HG03575 (cell line): ENCODE results near the gene OGT.
"Not testable (repeated sequence)": the region's sequence is repeated elsewhere in the genome, so short reads cannot be mapped to it uniquely, and the experiment has no call there.

Experiments used
- ATAC-seq: cut with Tn5 transposase; IDR thresholded peaks from one replicate; pipeline ENCODE4 v1.9.1; 2021; ENCODE audit not compliant: unreplicated experiment, insufficient number of reproducible peaks, low FRiP score; ENCODE audit errors: extremely low read depth

Gene OGT

DNA sequence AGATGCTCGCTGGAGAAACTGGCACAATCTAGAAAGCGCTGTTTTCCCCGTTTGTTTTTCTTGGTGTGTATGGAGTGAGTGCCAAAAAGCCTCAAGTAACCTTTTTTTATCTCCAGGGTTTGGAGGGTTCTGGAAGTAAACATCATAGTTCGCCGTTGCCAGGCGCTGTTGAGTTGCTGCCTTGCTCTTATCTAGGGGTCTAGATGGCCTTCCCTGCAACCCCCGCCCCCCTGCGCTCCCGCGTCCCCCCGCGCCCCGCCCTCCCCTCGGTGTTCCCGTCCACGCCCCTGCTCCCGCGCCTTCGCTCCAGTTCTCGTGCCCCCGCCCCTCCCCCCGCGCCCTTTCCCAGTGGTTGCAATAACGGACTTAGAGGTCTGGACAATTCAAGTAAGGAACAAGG, 44.8 kb downstream of the OGT start:
- no peak for ATAC-seq

DNA sequence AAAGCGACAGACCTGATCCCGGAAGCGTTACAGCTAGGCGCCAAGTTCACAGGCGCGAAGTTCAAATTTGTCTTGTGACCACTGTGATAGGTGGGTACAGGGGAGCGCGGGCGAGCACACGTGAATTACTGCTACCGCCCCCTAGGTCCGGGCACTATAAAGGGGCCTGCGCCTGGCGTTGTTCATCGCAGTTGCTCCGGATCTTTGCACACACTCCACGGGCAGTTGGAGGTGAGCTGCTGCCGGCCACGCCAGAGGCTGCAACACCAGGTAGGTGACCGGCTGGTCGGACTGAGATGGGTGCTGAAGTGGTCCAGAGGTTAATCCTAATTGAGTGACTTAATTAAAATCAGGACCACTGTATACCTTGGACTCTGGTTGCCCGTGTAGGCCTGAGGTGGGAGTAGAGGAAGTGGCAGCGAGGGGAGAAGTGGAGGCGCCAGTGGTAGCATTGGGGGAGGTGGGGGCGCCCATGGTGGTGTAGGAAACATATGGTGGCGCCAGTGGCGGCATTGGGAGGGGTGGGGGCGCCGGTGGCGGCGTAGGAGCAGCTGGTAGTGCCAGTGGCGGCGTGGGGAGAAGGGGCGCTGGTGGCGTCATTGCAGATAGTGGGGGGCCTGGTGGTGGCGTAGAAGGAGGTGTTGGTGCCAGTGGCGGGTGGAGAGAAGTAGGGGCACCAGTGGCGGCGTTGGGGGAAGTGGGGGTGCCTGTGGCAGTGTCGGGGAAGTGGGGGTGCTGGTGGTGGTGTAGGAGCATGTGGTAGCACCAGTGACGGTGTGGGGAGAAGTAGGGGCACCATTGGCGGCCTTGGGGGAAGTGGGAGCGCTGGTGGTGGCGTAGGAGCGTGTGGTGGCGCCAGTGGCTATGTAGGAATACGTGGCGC, 45.6 kb downstream of the OGT start, which contains the start of gene GCNA:
Gene GCNA (plus strand): TSS at position 185 of the 883 bp plus-strand sequence. CDS start 2,385 bp downstream, outside the sequence.
- no peak for ATAC-seq

DNA sequence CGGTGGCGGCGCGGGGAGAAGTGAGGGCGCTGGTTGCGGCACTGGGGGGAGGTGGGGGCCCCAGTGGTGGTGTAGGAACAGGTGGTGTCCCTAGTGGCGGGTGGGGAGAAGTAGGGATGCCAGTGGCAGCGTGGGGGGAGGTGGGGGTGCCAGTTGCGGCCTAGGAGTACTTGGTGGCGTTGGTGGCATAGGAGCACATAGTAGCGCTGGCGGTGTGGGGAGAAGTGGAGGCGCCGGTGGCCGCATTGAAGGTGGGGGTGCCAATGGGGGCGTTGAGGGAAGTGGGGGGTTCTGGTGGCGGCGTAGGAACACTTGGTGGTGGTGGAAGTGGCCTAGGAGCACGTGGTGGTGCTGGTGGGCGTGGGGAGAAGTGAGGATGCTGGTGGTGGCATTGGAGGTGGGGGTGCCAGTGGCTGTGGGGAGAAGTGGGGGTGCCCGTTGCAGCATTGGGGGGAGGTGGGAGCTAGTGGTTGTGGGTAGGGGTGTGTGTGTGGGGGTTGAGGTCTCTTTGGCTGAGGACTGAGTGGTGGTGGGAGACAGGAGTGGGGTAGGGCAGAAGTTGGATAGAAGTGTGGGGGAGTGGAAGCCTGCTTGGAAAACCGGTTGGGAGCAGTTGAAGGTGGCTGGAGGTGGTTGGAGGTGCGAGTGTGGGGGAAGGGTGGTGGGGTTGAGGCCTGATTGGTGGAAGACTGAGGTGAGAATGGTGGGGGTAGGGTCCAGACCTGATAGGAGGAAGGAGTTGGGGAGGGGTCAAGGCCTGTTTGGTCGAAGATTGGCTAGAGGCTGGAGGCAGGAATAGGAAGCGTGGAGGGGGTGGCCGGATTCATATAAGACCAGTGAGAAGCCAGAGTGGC, 46.5 kb downstream of the OGT start:
- ATAC-seq = no peak

DNA sequence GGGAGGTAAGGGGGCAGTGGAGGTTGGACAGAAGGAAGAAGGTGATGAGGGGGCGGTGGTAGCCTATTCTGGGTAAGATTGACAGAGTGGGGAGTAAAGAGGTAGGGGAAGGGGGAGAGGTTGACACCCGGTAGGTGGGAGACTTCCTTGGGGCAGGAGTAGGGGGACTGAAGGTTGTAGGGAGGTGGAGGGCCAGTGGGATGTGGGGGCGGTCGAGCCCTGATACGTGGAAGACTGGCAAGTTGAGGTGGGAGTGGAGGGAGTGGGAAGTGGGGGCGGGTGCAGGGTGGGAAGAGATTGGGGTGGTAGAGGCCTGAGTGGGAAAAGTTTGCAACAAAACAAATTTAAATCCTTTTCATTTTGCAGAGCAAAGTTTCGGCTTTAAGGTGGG, 47.1 kb downstream of the OGT start:
- ATAC-seq = no peak

DNA sequence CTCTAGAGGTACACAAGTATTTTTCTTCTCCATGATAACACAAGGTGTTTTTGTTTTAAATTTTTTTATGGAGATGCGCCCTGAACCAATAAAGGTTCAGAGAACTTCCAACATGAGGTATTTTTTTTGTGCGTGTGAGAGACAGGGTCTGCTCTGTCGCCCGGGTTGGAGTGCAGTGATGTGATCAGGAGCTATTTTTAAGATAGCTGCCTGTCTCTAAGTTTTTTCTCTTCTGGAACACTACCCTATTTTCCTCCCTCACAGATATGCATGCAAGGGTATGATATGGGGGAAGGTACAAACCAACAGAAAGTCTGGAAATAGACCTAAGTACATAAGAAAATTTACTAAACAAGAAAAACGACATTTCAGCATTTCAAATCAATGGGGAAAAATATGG, 48.3 kb downstream of the OGT start:
- ATAC-seq = no peak

DNA sequence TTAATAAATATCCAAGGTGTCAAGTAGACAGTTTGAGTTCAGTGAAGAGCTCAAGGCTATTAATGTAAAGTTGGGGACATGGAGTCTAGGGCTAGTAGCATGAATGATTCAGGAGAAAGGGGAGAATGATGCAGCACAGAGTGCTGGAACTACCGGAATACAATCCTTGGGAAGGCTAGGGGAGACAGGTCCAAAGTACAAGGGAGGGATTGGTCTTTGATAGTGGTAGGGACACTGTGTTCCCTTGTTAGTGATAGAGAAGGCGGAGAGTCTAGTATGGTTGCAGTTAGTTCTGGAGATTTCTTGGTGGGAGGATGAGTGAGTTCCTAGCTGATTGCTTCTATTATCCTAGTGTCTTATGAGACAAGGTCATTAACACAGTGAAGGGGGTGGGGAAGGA, 54.0 kb downstream of the OGT start:
- no peak for ATAC-seq

DNA sequence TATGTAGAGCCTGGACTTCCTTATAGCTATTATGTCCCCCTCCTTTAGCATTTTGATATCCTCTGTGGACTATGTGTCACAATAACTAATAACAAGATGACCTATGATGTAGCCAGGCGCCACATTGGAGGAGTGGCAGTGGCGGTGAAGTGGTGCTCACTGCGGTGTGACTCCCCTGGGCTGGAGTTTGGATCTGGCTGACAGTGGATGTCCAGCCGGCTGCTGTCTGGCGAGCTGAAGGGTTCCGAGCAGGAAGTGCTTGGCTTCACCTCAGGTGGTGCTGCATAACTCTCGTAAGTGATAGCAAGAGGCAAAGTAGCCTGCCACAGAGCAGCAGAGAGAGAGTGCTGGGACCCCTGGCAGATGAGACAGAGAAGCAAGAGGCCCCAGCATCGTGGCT, 60.3 kb downstream of the OGT start:
- ATAC-seq = not testable (repeated sequence)

DNA sequence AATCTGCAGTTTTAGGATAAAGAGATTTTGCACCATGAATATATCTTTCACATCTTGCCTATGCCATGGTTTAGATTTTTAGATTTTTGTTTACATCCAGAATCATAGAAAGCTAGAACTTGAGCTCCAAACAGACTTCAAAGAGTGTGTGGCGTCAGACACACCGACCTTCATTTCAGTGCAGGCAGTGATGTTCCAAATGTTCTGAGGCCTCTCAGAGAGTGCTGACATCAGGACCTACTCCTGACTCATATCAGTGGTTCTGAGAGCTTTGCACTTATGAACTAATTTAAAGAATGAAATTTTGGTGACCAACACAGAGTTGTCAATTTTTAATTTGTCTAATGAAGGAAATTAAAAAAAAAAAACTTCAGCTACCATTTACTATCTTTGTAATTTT, 67.1 kb downstream of the OGT start:
- ATAC-seq = no peak

DNA sequence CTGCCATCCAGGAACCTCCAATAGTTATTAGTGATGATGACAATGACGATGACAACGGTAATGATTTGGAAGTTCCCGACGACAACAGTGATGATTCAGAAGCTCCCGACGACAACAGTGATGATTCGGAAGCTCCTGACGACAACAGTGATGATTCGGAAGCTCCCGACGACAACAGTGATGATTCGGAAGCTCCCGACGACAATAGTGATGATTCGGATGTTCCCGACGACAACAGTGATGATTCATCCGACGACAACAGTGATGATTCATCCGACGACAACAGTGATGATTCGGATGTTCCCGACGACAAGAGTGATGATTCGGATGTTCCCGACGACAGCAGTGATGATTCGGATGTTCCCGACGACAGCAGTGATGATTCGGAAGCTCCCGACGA, 70.7 kb downstream of the OGT start:
- ATAC-seq = no peak

DNA sequence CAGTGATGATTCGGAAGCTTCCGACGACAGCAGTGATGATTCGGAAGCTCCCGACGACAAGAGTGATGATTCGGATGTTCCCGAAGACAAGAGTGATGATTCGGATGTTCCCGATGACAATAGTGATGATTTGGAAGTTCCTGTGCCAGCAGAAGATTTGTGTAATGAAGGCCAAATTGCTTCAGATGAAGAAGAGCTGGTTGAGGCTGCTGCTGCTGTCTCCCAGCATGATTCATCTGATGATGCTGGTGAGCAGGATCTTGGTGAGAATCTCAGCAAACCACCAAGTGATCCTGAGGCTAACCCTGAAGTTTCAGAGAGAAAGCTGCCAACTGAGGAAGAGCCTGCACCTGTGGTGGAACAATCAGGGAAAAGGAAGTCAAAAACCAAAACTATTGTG, 71.2 kb downstream of the OGT start:
- ATAC-seq = no peak

DNA sequence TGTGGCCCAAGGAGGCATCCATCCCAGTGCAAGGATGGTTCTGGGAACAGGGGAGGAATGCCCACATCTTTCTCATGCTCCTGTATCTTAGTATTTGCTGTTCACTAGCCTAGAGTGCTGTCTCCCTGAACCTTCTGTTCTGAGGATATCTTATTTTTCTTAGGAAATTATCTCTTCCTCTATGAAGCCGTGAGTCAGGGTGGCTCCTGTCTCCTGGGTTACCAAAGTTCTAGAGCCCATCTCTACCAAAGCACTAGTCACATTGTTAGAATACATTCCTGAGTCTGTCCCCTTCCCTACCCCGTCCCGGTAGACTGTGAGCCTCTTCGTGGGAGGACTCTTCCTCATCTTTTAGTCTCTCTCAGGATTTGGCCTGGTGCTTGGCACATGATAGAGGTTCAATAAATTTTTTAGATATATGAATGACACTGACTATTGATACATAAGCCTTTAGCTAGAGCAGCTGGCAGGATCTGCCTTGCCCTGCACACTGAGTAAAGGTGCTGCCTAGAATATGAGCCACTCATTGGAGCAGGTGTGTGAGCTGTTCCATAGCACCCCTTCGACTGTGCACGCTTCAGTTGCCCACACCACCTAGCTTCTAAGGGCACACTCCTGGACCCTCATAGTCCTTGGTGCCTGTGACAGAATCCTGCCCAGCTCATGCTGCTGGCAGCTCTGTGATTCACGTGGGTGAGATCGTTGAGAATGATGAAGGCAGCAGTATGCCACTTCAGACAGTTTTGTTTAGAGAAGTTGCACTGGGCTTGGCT, 72.1 kb downstream of the OGT start:
- ATAC-seq = no peak

DNA sequence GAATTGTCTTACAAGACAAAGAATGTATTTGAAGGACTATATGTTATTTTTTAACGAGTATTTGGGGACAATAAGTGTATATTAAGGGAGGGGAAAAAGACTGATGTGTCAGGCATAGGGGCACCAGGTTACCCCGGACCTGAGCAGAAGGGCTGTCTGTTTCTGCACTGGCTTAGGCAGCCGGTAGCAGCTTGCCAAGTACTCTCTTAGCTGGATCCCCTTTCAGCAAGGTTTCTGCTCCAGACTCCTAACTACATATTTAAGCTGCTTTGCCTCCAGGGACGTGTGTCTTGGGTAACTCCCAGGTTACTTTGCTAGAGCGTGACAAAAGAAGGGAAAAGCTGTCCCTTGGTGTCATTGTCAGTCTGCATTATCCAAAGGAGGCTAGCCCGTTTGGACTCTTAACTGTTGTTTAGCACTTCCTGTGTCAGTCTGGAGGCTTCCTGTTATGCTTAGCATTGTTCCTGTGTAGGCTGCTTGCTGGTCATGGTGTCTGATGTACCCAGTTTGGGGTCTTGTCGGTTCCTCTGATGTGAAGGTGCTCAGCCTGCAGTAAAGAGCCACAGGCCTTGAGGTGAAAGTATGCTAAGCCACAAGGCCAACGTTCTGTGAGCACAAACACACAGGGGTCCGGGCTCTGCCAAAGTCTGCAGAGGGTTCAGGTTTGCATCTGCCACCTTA, 73.8 kb downstream of the OGT start:
- no peak for ATAC-seq

DNA sequence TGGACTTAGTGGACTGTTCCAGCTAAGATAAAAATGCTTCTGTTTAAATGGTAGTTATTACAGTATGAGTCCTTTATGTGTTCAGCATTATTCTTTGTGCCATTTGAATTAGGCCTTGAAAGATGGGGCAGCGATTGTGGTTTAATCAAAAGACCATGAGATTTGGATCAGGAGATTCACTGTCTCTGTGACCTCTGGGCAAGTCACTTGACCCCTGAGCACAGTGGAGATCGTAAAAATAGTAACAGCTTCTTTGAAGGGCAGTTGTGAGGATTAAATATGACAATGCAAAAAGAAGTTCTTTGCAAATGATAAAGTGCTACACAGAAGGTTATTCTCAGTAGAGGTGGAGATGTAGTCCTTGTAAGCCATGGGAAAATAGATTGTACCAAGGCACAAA, 74.6 kb downstream of the OGT start:
- no peak for ATAC-seq

DNA sequence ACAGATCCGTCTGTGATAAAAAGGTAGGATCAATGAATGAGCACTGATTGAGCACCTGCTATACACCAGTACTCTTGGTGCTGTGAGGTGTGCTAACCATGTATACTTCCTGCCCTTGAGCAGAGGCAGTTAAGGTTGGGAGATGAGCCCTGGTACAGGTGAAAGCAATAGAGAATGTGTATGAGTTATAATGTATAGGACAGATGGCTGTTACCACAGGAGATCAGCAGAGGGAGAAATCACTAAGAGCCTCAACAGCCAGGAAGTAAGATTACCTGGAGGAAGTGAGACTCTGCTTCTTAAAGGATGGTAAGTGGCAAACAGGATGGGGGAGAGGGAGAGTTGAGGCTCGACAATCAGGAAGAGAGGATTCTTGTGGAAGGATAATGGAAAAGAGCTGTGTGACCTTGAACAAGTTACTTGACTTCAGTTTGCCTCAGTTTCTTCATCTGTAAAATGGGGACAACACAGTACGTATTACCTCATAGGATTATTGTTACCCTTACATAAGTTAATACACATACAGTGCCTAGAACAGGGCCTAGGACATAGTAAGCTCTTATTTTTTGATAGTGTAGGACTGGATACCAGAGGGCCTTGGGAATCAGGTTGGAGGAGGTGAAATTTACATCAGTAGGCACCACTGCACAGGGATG, 76.3 kb downstream of the OGT start:
- ATAC-seq = no peak

DNA sequence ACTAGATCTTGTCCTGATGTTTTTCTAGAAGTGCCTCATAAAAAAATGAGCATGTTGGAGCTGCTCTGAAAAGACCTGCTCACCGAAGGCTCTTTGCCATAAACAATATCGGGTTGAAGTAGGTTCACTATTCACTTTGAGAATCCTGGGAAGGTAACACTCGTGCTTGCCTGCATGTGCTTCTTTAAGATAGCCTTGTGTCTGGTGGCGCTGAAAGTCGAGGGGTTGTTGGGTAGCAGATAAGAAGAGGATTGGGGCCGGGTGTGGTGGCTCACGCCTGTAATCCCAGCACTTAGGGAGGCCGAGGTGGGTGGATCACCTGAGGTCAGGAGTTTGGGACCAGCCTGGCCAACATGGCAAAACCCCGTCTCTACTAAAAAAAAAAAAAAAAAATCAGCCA, 78.8 kb downstream of the OGT start:
- ATAC-seq = not testable (repeated sequence)

DNA sequence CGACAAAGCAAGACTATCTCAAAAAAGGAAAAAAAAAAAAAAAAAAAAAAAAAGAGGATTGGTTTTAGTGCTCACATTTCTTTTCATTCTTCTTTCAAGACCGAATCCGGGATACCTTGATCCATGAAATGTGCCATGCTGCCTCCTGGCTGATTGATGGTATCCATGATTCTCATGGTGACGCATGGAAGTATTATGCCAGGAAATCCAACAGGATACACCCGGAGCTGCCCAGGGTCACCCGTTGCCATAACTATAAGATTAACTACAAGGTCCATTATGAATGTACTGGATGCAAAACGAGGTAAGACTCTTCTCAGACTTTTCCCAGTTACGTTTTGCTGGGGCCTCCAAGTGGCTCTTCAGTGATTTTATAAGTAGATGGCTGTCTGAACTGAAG, 79.4 kb downstream of the OGT start:
- no peak for ATAC-seq

DNA sequence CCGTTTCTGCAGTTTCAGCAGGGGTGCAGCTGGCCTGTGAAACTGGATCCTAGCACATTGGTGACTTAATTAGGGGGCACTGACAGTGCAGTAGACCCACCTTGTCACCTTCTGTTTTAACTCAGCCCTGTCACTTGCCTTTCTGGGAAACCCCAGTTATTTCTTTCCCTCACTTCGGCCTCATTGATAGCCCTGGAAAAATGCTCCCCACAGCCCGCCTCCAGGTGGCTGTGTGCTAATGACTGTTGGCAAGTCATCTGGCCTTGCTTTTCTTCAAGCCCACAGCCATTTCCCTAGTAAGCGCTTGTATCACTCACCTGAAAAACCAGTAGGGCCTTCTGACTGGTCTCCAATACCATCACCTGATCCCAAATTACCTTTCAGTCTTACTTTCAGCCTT, 82.2 kb downstream of the OGT start:
- no peak for ATAC-seq

DNA sequence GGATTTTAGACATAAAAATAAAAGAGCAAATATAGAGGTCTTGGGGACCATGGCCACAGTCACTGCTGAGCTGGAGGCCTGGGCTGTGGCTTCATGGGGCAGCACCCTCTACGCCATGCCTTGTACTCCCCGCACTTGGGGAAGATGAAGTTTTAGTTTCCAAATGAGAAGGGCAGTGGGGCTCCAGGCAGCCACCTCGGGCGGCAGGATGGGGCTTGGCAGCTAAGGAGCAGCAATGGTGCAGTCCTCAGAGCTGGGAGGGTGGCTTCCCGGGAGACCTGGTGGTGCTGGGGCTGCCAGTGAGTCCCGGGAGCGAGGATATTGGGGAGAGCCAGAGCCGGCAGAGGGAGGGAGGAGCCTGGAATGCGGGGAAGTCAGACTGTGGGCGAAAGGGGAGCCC, 83.0 kb downstream of the OGT start:
- no peak for ATAC-seq
